GM21515 (cell line): ENCODE results near the gene DTNA.

ENCODE experiments used
- ATAC-seq: cut with Tn5 transposase; IDR thresholded peaks from one replicate; pipeline ENCODE4 v1.9.1; 2021; ENCODE audit not compliant: unreplicated experiment

DTNA gene

GRCh38 chr18:34805103-34805877, 95.2 kb downstream of the DTNA start:
- no peak for ATAC-seq

DNA sequence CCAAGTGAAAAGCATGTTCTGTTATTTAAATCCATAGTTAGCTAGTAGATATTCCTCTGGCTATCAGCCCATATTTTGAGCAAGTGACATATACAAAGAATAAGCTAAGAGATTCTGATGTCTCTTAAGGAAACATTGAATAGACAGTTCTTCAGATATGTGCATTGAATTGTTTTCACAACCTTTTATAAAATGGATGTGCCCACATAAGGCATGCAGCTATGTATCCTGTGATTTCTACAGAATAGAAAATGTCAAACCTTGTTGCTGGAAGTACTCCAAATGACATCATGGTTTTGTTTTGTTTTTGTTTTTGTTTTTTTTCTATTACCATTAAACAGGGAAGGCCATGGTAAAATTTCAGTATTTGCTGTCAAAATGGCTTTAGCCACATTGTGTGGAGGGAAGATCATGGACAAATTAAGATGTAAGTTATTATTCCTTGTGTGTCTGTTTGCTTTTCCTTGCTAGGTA, 95.8 kb downstream of the DTNA start:
- ATAC-seq = no peak

DNA sequence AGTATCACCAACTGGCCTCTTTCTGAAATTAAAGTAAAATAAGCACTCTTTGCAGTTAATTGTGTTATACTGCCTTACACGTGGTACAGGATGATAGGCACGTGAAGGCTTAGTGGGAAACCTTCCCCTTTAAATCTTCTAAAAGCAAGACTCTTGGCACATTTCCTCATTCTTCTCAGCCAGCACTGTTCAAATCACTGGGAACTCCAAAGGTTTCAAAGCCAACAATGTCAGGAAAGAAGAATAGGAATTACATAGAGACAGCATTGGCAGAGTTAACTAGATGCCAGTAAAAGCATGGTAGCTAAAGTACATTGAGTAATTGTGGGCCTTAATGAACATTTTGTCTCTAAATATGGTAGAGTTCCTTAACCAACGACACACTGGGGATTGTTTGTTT, 96.4 kb downstream of the DTNA start:
- ATAC-seq = no peak

DNA sequence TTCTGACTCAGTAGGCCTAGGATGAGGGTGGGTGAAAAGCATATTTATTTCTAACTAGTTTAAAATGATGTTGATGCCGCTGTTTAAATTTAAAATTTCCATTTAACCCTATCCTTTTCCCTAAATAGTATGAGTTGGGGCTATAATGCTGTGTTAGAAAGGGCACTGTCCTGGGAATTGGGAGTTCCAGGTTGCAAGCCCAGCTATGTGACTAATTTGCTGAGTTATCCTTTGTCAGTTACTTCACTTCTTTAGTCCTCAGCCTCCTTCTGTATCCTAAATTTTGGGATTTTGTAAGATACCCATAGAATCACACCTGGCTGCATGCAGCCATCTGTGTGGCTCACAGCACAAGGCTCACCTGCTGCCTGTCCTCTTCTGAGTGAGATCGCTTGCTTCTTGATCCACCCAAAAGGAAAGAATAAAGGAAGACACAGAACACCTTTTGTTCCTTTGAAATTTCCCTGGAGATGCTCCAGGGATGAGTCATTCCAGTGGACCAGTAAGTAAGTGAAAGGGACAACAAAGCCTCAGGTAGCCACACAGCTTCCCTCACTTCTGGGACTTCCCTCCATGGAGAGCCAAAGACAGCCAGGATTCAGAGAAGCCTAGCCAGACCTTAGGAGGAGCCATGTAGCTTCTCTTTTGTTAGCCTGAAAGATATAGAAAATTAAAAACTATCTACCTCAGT, 97.2 kb downstream of the DTNA start:
- no peak for ATAC-seq

- ATAC-seq = no peak
Measured at GRCh38 chr18:34808389-34808788, 98.3 kb downstream of the DTNA start.

DNA sequence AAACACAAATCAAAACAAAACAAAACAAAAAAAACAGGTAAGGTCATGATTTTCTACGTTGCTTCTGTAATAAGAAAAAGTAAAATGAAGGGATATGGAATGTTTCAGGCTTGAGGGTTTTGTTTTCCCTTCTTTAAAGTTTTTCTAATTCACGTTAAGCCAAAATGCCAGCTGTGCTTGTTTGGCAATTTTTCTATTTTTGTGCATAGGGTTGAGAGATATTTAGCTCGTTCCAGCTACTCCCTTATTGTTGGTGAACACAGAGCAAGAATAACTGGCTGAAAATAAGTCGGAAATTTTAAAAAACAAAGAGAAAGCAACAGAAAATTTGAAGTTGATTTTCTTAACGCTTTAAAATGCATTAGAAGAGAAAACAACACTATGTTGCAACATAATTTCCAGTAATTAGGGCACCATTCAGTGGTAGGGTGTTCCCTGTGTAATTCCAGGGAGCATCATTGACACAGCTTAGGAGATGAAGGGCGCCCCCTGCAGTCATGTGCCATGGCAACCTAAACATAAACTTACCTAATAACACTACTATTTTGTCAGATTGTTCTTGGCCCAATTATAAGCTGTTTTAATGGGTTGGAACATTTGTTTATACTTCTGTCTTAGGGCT, 99.5 kb downstream of the DTNA start:
- ATAC-seq = no peak

- ATAC-seq = no peak
Measured at GRCh38 chr18:34816183-34816582, 106.1 kb downstream of the DTNA start.

DNA sequence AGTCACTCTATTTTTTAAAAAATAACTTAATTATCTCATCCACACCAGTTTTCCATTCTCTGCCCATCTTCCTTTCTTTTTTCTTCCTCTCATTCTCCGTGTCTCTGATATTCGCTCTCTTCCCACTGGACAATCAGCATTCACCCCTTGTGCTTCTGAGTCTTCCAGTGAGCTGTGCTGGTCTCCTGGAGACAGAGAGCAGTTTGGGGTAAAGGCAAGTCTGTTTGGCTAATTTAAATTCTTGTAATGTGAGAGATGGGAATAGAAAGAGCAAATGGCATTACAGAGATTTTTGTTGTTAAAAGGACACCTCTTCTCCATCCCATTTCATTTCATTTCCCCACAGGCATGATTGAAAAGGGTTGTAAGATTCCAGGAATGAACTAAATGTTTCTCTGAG, 107.5 kb downstream of the DTNA start:
- ATAC-seq = no peak

DNA sequence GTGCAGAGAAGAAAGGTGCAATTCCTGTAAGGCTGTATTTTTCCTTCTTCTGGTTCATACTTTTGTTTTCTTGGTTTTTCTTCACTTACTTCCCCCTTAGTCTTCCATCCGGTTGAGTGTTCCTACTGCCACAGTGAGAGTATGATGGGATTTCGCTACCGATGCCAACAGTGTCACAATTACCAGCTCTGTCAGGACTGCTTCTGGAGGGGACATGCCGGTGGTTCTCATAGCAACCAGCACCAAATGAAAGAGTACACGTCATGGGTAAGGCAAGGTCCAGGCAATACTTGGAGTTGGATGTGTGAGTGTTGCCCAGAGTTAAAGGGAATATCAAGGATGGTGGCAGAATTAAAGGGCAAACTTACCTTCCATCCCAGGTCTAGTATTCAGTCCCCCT, 108.0 kb downstream of the DTNA start:
- ATAC-seq = no peak

GRCh38 chr18:34820360-34821065, 110.4 kb downstream of the DTNA start:
- ATAC-seq = no peak

DNA sequence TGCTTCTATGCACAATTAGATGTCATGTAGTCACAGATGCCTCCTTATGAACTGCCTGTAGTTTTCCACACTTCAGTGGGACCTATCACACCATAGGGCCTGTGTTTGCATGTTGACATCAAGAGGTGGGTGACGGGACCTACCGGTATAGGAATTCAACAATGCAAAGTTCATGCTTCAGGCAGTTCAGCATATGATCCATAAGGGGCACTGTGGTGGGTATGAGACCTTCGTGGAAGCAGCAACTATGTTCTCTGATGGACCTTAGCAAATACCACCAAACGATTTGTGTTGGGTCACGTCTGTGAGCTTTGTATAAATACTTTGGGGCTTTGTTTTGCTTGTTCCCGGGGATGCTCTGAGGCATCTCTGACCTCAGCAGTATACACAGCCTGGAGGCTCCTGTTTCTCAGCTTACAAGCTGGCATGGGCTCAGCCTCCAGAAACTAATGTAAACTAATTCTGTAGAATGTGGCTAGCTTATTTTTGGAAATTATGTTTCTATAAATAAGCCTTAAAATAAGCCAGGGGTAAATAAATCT, 111.6 kb downstream of the DTNA start:
- ATAC-seq = no peak

GRCh38 chr18:34828093-34828492, 118.0 kb downstream of the DTNA start:
- ATAC-seq = no peak

- ATAC-seq = no peak
Measured at GRCh38 chr18:34834897-34835296, 124.8 kb downstream of the DTNA start.

DNA sequence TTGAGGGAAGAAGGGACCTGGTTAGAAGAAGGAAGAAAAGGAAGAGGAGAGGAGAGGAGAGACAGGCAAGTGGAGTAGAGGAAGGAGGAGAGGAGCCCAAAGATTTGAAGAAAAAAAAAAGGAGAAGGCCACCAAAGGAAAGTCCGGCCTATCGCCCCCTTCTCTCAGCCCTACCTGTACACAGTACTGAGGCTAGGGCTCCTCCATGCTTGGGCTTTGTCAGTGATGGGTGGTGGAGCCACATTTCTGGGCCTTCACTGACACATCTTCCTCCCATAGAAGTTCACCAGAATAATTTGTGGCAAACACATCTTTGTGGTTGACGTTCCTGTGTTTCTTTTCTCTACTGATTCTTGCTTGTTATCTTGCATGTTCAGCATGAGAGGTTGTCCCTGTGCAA, 125.4 kb downstream of the DTNA start:
- no peak for ATAC-seq

- no peak for ATAC-seq
Measured at GRCh38 chr18:34837769-34838272, 127.7 kb downstream of the DTNA start.

DNA sequence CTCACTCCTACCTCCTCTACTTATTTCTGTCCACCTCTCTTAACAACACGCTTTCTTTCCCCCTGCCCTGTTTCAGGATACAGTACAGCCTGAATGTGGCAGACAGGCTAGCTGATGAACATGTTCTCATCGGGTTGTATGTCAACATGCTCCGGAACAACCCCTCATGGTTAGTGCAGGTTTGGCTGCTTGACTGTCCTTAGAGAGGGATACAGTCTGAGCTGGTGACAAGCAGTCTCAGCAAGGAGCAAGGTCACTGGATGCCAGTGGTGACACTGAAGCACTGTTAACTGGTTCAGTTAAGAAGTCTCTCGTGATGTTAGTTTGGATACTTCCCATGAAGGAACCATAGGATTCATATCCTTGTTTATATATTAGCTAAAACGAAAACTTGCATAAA, 128.6 kb downstream of the DTNA start:
- ATAC-seq = no peak

GRCh38 chr18:34840256-34840826, 130.2 kb downstream of the DTNA start:
- ATAC-seq = no peak

- no peak for ATAC-seq
Measured at GRCh38 chr18:34841891-34842290, 131.8 kb downstream of the DTNA start.

DNA sequence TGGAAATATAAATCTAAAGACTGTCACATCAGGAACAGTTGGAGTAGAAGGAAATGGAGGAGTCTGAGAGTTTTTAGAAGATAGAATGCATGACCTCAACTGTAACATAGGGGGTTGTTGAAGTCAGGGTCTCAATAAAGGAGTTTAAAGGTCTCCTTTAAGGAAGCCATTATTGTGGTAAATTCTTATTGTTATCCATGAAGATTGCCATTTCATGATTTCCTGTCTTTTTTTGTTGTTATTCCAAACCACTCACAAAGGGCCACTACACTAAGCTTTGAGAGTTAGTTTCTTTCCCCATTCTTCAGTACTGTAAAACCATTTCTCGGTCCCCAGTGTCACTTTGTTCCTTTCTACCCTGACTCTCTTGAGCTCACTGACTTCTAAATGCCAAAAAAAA, 134.0 kb downstream of the DTNA start:
- no peak for ATAC-seq

DNA sequence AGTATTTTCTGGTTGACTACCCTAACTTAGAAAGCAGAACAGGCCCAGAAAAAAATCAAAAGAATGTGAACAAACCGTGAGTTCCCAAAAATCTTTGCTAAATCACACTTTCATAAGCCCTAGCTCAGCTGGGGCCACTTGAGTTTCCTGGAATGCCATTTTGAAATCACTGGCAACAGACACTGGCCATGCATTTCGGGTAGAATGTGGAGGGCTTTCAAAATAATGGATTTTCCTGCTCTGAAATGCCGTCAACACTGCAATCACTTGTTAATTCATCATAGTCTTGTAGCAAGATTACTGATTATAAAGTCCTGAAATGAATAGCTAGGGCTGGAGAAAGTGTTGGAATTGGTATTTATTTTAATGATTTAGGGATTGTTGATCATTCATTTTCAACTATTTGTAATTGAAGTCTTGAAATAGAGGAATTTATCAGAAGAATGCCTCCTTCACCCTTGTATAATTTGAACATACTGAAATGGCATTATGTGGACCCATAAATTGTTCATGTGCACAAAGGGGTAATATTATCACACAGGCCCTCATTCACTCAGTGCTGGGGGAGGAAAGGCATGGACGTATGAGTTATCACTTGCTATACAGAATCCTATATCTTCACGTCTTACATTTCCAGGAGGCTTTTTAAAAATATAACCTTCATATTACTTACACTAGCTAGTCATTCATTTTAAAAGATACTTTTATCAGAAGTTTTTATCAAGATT, 134.8 kb downstream of the DTNA start:
- no peak for ATAC-seq
